UCSD-AML1 (cell line): ENCODE measurements around the gene KLF2.
"Not testable (repeated sequence)": the region's sequence is repeated elsewhere in the genome, so short reads cannot be mapped to it uniquely, and the experiment has no call there.

Source experiments
- DNase-seq: peaks from one replicate; lab custom pipeline; 2025; ENCODE audit not compliant: unreplicated experiment; lab: John Stamatoyannopoulos, UW

Gene KLF2

DNA sequence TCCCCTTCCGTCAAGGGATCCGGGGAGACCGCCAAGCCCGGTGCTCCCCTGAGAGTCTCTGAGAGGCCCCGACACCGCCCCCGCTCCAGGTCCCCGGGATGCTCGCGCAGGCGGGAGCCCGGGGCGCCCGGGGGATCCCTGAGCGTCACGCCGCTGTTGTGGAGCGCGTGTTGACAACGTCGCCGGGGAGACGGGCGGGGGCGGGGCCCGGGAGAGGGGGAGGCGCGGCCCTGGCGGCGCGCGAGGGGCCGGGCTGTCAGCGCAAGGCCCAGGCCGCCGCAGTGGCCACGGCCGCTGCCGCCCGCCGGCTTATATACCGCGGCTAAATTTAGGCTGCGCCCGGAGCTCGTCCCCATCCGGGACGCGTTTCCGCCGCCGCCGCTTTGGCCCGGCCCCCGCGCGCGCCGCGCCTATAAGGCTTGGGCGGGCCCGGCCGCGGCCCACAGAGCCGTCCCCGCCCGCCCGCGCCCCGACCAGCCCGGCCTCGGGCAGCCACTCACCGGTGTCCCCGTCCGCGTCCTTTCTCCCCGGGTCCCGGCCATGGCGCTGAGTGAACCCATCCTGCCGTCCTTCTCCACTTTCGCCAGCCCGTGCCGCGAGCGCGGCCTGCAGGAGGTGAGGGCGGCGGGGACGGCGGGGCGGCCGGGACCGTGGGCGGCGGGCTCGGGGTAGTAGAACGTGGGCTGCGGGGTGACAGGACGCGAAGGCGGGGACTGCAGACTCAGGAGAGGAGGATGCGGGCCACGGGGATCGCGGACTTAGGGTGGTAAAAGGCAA lies at the start of gene KLF2:
TSS of gene KLF2 (plus strand) at position 443 of the 777 bp plus-strand sequence. CDS start at position 541, 98 bp downstream.
- peak; percentile 90 for DNase-seq

DNA sequence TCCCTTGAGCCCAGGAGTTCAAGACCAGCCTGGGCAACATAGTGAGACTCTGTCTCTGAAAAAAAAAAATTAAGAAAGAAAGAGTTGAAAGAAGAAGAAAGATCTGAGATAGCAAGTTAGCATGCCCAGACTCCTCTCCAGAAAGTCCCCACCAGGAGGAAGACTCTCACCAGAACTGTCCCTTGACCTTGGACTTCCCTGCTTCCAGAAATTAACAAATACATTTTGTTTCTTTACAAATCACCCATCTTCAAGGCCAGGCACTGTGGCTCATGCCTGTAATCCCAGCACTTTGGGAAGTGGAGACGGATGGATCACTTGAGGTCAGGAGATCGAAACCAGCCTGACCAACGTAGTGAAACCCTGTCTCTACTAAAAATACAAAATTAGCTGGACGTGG lies 44.3 kb upstream of the KLF2 start:
- DNase-seq, result no peak

DNA sequence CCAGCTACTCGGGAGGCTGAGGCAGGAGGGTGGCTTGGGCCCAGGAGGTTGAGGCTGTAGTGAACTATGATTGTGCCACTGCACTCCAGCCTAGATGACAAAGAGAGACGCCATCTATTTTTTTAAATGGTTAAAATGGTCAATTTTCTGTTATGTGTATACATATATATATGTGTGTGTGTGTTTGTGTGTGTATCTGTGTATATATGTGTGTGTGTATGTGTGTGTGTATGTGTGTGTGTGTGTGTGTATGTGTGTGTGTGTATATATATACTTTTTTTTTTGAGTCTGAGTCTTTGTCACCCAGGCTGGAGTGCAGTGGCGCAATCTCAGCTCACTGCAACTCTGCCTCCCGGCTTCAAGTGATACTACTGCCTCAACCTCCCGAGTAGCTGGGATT lies 42.9 kb upstream of the KLF2 start:
- no peak for DNase-seq

DNA sequence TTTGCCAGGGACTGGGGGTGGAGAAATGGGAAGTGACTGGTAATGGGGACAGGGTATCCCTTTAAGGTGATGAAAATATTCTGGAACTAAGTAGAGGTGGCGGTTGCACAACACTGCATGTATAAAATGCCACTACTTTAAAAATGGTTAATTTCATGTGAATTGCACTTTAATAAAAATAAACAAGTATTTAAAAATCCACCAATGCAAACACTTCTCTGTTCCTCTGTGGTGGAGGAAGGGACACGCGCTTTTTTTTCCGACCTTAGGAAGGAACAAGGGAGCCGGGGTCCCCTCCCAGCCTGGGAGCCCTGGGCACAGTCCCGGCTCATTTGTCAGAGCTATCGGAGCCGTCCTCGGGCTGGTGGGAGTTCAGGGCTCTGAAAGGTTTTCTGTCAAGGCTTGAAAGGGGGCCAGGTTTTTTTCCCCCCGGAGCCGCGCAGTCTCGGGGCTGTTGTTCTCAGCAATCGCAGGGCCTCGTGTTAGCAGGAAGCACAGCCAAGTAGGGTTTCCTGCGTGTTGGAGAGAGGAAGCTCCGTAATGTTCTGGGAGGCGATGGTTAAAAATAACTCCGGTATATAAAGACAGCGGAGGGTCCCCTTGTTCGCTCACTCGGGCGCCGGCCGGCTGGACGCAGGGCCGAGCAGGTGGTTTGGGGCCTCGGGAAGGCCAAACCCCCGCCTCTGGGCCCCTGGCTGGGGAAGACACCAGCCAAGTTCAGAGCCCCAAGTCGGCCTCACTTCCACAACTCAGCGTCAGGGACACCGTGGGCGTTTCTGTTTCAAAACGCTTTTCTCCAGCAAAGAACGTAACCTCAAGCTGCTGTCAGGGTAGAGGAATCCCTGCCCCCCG lies 41.2 kb upstream of the KLF2 start:
- peak; percentile 77 for DNase-seq

DNA sequence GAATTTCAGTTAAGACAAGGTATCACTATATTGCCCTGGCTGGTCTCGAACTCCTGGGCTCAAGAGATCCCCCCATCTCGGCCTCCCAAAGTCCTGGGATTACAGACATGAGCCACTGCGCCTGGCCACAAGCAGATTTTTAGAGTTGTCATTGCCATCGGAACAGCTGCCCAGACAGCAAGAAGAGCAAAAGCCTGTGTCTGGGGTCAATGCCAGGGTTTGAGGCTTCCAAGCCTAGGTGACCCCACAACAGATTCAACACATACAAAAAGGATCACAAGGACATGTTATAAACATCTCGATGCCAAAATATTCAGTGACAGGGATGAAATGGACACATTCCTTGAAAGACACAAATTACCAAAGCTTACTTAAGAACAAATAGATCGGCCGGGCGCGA lies 40.1 kb upstream of the KLF2 start:
- no peak for DNase-seq

DNA sequence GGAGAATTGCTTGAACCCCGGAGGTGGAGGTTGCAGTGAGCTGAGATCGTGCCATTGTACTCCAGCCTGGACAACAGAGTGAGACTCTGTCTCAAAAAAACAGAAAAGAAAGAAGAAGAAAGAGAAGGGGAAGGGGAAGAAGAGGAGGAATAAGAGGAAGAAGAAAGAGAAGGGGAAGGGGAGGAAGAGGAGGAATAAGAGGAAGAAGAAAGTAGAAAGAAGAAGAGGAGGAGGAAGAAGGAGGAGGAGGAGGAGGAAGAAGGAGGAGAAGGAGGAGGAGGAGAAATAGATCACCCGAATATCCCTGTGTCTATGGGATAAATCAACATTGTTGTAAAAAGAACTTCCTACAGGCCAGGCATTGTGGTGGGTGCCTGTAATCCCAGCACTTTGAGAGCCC lies 39.5 kb upstream of the KLF2 start:
- not testable (repeated sequence) for DNase-seq

DNA sequence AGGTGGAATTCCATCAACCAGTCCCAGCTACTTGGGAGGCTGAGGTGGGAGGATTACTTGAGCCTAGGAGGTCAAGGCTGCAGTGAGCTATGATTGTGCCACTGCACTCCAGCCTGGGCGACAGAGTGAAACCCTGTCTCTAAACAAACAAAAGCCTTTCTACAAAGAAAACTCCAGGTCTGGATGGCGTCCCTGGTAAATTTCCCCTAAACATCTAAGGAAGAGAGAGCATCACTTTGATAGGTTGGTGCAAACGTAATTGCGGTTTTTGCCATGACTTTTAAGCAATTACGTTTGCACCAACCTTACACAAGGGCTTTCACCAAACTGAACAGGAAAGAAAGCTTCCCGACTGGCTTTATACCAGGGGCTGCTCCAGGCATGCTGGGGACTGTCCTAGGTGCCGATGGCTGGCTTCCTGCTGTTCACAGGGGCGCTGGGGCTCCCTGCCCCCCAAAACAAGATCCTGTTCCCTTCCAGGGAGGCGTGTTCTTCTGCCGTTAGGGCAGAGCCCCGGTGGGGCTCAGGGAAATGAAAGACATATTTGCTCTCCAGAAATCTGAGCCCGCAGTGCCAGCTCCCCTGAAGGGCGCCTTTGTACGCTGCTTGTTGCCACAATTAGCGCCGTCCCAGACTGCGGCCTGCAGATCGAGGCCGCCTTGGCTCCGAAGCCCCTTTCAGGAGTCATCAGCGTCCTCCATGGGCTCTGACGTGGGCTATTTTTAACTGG lies 38.7 kb upstream of the KLF2 start:
- no peak for DNase-seq

DNA sequence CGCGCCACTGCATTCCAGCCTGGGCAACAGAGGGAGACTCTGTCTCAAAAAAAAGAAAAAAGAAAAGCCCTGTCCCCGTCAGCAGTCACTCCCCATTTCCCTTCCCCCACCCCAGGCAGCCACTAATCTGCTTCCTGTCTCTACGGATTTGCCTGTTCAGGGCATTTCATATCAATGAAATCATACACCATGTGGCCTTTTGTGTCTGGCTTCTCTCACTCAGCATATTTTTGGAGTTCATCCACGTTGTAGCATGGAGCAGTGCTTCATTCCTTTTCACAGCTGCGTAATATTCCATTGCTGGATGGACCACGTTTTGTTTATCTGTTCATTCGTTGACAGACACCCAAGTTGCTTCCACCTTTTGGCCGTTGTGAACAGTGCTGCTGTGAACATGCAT lies 36.1 kb upstream of the KLF2 start:
- peak; percentile 26 for DNase-seq

DNA sequence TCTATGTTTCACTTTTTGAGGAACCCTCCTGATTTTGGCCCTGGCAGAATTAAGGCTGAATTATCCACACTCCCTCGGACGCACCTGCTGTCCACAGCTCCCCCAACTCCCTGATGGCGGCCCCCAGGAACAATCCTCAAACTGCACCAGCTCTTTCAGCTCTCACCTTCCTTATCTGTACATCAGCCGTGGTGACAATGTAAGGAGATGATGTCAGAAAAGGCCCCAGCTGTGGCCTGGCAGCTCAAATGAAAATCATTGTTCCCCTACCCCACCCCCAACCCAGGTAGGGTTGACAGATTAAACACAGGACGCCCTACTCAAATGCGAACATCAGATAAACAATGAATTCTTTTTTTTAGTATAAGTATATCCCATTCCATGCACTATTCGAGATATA lies 35.0 kb upstream of the KLF2 start:
- no peak for DNase-seq

DNA sequence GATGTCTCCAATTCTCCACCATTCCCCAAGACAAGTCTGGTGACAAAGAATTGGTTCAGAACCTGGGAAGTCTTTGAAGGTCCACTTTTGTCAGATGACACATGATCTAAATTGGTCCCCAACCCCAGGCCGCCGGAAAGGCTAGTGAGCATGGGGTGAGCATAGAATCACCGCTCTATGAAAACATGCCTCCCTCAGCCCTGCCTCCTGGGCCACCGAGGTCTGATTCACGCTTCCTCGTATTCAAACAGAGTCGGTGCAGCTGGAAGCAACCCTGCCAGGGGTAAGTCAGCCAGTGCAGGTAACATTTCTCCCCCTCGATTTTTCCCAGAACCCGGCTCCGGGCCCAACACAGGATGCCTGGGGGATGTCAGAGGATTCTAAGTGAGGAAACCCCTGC lies 33.9 kb upstream of the KLF2 start:
- DNase-seq, result no peak

DNA sequence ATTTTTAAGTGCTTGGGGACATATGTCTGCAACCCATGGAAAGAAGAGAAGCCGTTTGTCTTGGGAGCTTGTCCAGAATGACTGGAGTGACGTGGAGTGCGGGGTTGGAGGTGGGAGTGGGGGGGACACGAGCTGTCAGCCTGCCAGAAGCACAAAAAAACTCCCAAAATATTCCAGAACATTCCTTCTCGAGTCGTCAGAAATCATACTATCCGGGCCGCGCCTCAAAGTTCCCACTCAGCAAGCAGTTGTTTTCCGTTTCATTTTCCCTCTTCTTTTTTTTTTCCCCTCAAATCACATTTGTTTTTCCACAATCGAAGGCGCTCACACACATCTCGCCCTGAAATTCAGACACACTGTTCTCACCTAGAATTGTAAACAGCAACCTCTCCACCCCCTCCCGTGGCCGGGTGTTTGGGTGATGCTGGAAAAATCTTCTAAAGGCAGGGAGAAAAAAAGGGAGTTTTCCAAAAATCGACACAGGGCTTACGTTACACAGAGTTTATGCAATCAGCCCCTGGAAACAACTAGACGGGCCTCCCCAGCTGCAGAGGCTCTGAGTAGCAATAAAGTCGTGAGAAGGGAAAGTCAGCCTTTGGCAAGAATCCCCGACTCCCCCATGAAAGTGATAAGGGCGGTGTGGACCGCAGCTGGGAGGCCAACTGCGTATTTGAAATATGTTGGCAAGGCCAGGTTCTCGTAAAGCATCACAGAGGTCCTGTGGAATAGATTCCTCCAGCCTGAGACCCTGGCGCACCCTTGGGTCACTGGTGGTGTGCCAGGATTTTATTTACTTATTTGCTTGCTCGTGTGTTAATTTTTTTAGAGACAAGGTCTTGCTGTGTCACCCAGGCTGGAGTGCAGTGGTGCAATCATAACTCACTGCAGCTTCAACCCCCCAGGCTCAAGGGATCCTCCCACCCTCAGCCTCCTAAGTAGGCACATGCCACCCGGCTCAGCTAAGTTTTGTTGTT lies 31.2 kb upstream of the KLF2 start:
- DNase-seq, result no peak

DNA sequence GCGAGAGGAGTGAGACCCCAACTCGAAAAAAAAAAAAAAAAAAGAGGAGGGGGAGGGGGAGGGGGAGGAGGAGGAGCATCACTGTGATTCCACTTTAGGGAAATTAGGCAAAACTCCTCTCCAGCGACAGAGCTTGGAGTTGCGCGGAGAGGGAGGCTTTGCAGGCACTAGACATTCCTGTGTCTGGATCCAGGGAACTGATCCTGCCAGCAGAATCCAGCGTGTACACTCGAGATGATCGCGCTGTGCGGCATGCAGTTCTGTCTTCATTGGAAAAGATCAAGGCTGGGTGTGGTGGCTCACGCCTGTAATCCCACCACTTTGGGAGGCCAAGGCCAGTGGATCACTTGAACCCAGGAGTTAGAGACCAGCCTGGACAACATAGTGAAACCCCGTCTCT lies 29.6 kb upstream of the KLF2 start:
- DNase-seq, result no peak

DNA sequence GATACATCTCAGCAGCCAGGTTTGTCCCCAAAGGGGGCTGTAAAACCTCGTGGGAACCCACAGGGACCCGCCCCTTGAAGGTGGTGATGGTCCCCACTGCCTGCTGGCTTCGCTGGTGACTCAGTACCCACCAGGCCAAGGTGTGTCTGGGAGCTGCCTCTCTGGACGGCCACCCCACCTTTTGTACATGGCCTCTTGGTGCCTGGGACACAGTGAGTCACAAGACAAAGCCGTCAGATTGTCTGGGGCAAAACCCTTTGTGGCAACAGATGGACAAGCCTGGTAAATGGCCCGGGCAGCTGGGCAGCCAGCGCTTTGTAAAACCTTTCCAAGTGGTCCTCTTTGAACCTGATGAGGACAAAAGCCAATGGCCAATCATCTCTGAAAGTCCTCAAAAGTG lies 27.9 kb upstream of the KLF2 start:
- DNase-seq, result no peak

DNA sequence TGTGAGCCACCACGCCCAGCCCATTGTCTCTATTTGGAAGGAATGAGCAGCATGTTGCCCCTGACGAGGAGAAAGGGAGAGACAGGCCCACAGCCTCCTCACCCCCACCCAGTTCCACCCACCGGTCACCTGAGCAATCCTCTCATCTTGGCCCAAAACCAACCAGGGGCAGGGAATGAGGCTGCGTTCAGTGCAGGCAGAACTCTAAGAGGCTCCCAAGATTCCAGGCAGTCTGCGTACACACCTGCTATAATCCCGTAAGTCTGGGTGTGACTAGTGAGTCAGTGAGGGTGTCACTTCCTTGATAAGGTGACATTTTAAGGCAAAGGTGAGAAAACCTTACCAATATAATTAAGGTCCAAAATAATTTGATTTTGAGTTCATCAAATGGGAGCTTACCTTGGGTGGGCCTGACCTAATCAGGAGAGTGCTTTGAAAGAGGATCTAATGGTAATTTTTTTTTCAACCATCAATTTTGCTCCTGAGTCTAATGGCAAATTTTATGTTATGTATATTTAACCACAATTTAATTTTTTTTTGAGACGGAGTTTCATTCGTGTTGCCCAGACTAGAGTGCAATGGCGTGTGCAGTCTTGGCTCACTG lies 26.9 kb upstream of the KLF2 start:
- no peak for DNase-seq

DNA sequence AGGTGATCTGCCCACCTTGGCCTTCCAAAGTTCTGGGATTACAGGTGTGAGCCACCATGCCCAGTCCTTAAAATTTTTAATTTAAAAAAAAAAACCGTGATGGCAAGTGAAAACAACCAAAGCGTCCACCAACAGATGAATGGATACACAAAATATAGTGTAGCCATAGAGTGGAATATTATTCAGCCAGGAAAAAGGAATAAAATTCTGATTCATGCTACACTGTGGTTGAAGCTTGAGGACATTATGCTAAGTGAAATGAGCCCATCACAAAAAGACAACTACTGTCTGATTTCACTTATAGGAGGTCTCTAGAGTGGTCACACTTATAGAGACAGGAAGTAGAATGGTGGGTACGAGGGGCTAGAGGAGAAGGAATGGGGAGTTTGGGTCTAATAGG lies 26.3 kb upstream of the KLF2 start:
- DNase-seq, result no peak

DNA sequence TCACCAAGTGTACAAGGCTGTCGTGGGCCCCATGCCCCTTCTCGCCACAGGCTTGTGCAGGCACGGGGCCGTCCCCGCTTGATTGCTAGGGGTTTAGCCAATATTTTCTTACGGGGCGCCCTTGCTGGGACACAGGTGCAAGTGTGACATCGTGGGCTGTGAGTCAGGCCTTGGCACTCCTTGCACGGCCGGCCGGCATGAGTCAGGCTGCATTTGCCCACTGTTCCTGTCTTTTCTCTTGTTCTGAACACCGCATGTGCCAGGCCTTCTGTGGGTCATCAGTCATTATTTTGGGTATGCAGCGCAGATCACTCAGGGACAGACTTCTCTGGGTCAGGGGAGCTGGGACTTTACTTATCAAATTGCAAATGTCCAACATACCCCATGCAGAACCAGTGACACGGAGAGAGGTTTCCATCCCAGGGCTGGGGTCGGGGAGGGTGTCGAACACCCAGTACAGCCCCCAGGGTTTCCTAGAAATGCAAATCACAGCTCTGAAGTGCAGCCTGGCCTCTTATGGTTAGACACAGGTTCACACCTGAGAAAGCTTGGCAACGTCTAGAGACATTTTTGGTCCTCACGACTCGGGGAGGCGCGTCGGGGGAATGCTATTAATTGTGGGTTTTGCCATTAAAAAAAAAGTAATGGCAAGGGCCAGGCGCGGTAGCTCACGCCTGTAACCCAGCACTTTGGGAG lies 22.5 kb upstream of the KLF2 start:
- DNase-seq, result no peak

DNA sequence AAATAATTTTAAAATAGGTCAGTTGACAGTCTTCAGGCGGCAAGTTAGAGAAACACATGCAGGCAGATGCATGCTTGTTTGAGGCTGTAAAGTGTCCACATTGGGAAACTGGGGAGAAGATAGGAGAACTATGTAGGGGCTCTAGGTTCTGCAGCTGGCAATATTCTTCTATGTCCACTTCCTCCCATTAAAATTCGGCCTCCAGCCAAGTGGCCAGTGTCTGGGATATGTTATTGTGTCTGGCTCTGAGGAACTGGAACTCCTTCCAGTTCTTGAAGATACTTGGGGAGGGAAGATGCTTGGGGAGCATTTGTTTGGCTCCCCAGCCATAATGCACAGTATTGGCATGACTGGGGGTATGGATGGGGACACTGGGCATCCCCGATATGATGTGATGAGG lies 20.9 kb upstream of the KLF2 start:
- DNase-seq, result no peak

DNA sequence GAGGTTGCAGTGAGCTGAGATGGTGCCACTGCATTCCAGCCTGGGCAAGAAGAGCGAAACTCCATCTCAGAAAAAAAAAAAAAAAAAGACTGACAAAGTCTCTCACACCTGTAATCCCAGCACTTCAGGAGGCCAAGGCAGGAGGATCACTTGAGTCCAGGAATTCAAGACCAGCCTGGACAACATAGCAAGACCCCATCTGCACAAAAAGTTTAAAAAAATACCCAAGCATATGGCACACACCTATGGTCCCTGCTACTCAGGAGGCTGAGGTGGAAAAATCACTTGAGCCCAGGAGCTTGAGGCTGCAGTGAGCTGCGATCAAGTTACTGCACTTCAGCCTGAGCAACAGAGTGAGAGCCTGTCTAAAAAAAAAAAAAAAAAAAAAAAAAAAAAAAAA lies 20.1 kb upstream of the KLF2 start:
- DNase-seq, result not testable (repeated sequence)

DNA sequence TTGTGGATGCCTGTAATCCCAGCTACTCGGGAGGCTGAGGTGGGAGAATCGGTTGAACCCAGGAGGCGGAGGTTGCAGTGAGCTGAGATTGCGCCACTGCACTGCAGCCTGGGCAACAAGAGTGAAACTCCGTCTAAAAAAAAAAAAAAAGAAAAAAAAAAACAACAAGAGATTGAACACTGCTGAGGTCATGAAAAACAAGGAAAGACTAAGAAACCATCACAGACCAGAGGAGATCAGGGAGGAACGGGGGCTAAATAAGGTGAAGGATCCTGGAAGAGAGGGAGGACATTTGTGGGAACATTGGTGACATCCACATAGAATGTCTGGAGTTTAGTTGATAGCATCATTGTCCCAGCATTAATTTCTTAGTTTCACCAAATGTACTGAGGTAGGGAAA lies 19.6 kb upstream of the KLF2 start:
- not testable (repeated sequence) for DNase-seq
